Measurements from ENCODE around the gene GRAP2. TPM values are rescaled to one million over a fixed set of nuclear protein-coding genes. Genes with fewer than 3 reads are reported as not detected.

Gene GRAP2
- total and polyA plus RNA-seq, 5 donors, result 1.6 to 5.5 (median 3.2) TPM

GRCh38 chr22:39926753-39927152 is 25.9 kb downstream of the GRAP2 start:
- peaks cover 3% of the 10 kb centered on the region for H3K27me3 ChIP-seq (ENCODE audit: control insufficient read depth, insufficient read depth)
- 54% methylated on average over 5 of the region's 5 CpGs for WGBS

DNA sequence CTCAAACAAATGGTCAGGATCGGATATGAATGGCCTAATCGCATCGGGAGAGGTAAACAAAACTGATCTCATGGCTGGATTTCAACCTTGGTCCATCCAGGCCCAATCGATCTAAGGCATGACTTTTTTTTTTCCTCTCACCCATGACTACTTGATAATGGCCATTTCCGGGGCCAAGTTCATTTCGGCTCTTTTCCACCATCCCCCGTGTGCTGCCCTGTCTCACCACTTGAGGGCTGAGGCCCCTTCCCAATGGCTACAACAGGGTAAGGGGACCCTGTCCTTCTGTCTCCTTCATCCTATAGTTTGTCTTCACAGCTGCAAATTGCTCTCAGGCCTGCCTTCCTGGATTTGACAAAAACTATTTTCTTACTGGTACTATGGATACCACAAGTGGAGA is 26.7 kb downstream of the GRAP2 start:
- peaks cover 6% of the 10 kb centered on the region for H3K27me3 ChIP-seq (ENCODE audit: control insufficient read depth, insufficient read depth)
- H3K27ac ChIP-seq (ENCODE audit: low read length), result no peak overlapping the region
- no peaks in the 10 kb centered on the region for H3K9me3 ChIP-seq (ENCODE audit: control insufficient read depth, low read length)
- ATAC-seq, result no peak
- intact Hi-C loops (cut with DNase I), result no loop called here
- H3K4me1 ChIP-seq (ENCODE audit: control insufficient read depth, insufficient read depth, low read length), result no peaks in the 10 kb centered on the region
- 62% methylated on average over 7 of the region's 7 CpGs for WGBS
- DNase-seq, result no peak
- no peak overlapping the region for H3K4me3 ChIP-seq (ENCODE audit: low read length)

More at GRCh38 chr22:39926753-39927152, 25.9 kb downstream of the GRAP2 start:
- intact Hi-C loops (cut with DNase I), result no loop called here
- no peak for DNase-seq
- Histone ChIP-seq H3K4me3 (ENCODE audit: low read length) (no peak overlapping the region), H3K9me3 (ENCODE audit: control insufficient read depth, low read length) (no peaks in the 10 kb centered on the region), H3K4me1 (ENCODE audit: control insufficient read depth, insufficient read depth, low read length) (no peaks in the 10 kb centered on the region), H3K27ac (ENCODE audit: low read length) (no peak overlapping the region)
- no peak for ATAC-seq

- no peak for ATAC-seq
- peaks cover 8% of the 10 kb centered on the region for H3K27me3 ChIP-seq (ENCODE audit: control insufficient read depth, insufficient read depth)
- WGBS, result 74% methylated on average over 4 of the region's 4 CpGs
- H3K27ac ChIP-seq (ENCODE audit: low read length), result no peak overlapping the region
- intact Hi-C loops (cut with DNase I), result no loop called here
- no peak for DNase-seq
- no peaks in the 10 kb centered on the region for H3K9me3 ChIP-seq (ENCODE audit: control insufficient read depth, low read length)
- H3K4me3 ChIP-seq (ENCODE audit: low read length), result no peak overlapping the region
- no peaks in the 10 kb centered on the region for H3K4me1 ChIP-seq (ENCODE audit: control insufficient read depth, insufficient read depth, low read length)
Observed at GRCh38 chr22:39928536-39929520, 27.9 kb downstream of the GRAP2 start.

GRCh38 chr22:39931251-39931650 is 30.4 kb downstream of the GRAP2 start:
- WGBS, result 66% methylated on average over 2 of the region's 2 CpGs
- no peak for ATAC-seq
- Histone ChIP-seq H3K27me3 (ENCODE audit: control insufficient read depth, insufficient read depth) (peaks cover 8% of the 10 kb centered on the region), H3K9me3 (ENCODE audit: control insufficient read depth, low read length) (no peaks in the 10 kb centered on the region), H3K27ac (ENCODE audit: low read length) (no peak overlapping the region), H3K4me3 (ENCODE audit: low read length) (no peak overlapping the region), H3K4me1 (ENCODE audit: control insufficient read depth, insufficient read depth, low read length) (no peaks in the 10 kb centered on the region)
- DNase-seq, result no peak
- intact Hi-C loops (cut with DNase I), result loop anchor here in 1 of 4 donors (10.0 kb wide), 1 partner anchor 94 kb away; no protein-coding TSS in a partner anchor

GRCh38 chr22:39932166-39932565 is 31.3 kb downstream of the GRAP2 start:
- H3K27me3 ChIP-seq (ENCODE audit: control insufficient read depth, insufficient read depth), result peaks cover 8% of the 10 kb centered on the region
- intact Hi-C loops (cut with DNase I), result loop anchor here in 1 of 4 donors (10.0 kb wide), 1 partner anchor 93 kb away; no protein-coding TSS in a partner anchor
- no peak overlapping the region for H3K27ac ChIP-seq (ENCODE audit: low read length)
- ATAC-seq (no peak), DNase-seq (no peak)
- H3K4me3 ChIP-seq (ENCODE audit: low read length), result no peak overlapping the region
- H3K9me3 ChIP-seq (ENCODE audit: control insufficient read depth, low read length), result no peaks in the 10 kb centered on the region
- H3K4me1 ChIP-seq (ENCODE audit: control insufficient read depth, insufficient read depth, low read length), result no peaks in the 10 kb centered on the region
- WGBS, result 72% methylated on average over 2 of the region's 2 CpGs

DNA sequence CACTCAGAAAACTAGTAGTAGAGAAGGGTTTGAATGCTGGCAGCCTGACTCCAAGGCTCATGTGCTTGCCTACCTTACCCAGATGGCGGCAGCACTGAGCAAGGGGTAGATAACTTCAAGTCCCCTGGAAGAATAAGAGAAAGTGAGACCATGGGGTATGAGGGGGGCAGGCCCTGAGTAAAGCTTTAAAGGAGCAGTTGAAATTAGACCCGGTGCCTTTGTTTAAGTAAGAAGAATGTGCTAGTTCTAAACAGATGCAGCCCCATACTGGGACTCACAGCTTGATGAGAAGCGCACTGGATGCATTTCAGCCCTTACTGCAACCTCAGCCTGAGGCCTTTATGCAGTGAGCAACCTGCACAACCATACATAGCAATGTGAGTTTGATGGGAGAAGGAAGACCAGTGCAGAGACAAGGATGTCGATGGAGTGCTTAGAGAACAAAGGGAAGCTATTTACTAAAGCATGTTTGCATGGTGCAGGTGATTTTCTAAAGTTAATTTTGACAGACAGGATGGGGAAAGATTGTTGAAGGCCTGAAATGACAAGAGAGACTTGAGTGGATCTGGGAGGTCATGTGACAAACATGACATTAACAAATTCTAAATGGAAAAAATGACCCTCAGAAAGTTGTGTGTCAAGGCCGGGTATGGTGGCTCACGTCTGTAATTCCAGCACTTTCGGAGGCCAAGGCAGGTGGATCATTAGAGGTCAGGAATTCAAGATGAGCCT is 32.2 kb downstream of the GRAP2 start:
- Histone ChIP-seq H3K9me3 (ENCODE audit: control insufficient read depth, low read length) (no peaks in the 10 kb centered on the region), H3K27me3 (ENCODE audit: control insufficient read depth, insufficient read depth) (peaks cover 5% of the 10 kb centered on the region), H3K27ac (ENCODE audit: low read length) (no peak overlapping the region), H3K4me3 (ENCODE audit: low read length) (no peak overlapping the region), H3K4me1 (ENCODE audit: control insufficient read depth, insufficient read depth, low read length) (no peaks in the 10 kb centered on the region)
- ATAC-seq (no peak), DNase-seq (no peak)
- 71% methylated on average over 7 of the region's 7 CpGs for WGBS
- intact Hi-C loops (cut with DNase I), result loop anchor here in 1 of 4 donors (10.0 kb wide), 1 partner anchor 92 kb away; no protein-coding TSS in a partner anchor

GRCh38 chr22:39933741-39934140 is 32.9 kb downstream of the GRAP2 start:
- DNase-seq, result no peak
- Histone ChIP-seq H3K4me3 (ENCODE audit: low read length) (no peak overlapping the region), H3K27me3 (ENCODE audit: control insufficient read depth, insufficient read depth) (peaks cover 5% of the 10 kb centered on the region), H3K27ac (ENCODE audit: low read length) (no peak overlapping the region), H3K9me3 (ENCODE audit: control insufficient read depth, low read length) (no peaks in the 10 kb centered on the region), H3K4me1 (ENCODE audit: control insufficient read depth, insufficient read depth, low read length) (no peaks in the 10 kb centered on the region)
- WGBS, result 84% methylated on average over 8 of the region's 8 CpGs
- intact Hi-C loops (cut with DNase I), result loop anchor here in 1 of 4 donors (10.0 kb wide), 1 partner anchor 91 kb away; no protein-coding TSS in a partner anchor
- no peak for ATAC-seq

GRCh38 chr22:39935116-39935515 is 34.2 kb downstream of the GRAP2 start:
- 60% methylated on average over 4 of the region's 4 CpGs for WGBS
- H3K27me3 ChIP-seq (ENCODE audit: control insufficient read depth, insufficient read depth), result peaks cover 5% of the 10 kb centered on the region
- no peak for ATAC-seq
- H3K9me3 ChIP-seq (ENCODE audit: control insufficient read depth, low read length), result no peaks in the 10 kb centered on the region
- H3K4me1 ChIP-seq (ENCODE audit: control insufficient read depth, insufficient read depth, low read length), result no peaks in the 10 kb centered on the region
- no peak for DNase-seq
- no peak overlapping the region for H3K27ac ChIP-seq (ENCODE audit: low read length)
- intact Hi-C loops (cut with DNase I), result loop anchor here in 1 of 4 donors (10.0 kb wide), 1 partner anchor 90 kb away; no protein-coding TSS in a partner anchor
- no peak overlapping the region for H3K4me3 ChIP-seq (ENCODE audit: low read length)

DNA sequence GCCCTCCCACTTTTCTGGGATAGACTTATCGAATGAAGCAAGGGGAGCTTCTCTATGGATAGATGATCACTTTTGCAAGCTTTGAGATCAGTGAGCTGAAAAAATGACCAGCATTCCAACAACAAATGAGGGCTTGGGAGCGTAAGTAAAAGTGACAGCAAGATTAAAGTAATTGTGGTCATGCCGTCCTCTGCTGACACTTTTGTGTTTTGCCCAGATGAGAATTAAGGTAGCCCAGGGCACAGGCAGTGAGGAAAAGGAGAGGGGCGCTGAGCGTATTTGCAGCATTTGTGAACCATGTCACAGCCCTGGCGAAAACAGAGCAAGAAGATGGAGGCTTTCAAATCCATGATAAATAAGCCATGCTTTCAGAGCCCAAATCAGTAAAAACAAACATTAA is 34.7 kb downstream of the GRAP2 start:
- Histone ChIP-seq H3K4me3 (ENCODE audit: low read length) (no peak overlapping the region), H3K4me1 (ENCODE audit: control insufficient read depth, insufficient read depth, low read length) (no peaks in the 10 kb centered on the region), H3K27me3 (ENCODE audit: control insufficient read depth, insufficient read depth) (peaks cover 5% of the 10 kb centered on the region), H3K9me3 (ENCODE audit: control insufficient read depth, low read length) (no peaks in the 10 kb centered on the region), H3K27ac (ENCODE audit: low read length) (no peak overlapping the region)
- intact Hi-C loops (cut with DNase I), result loop anchor here in 1 of 4 donors (10.0 kb wide), 1 partner anchor 89 kb away; no protein-coding TSS in a partner anchor
- 58% methylated on average over 6 of the region's 6 CpGs for WGBS
- ATAC-seq (no peak), DNase-seq (no peak)

- H3K4me1 ChIP-seq (ENCODE audit: control insufficient read depth, insufficient read depth, low read length), result no peaks in the 10 kb centered on the region
- DNase-seq, result no peak
- 69% methylated on average over 6 of the region's 6 CpGs for WGBS
- no peak for ATAC-seq
- peaks cover 5% of the 10 kb centered on the region for H3K27me3 ChIP-seq (ENCODE audit: control insufficient read depth, insufficient read depth)
- no peak overlapping the region for H3K4me3 ChIP-seq (ENCODE audit: low read length)
- intact Hi-C loops (cut with DNase I), result loop anchor here in 1 of 4 donors (10.0 kb wide), 1 partner anchor 88 kb away; no protein-coding TSS in a partner anchor
- no peak overlapping the region for H3K27ac ChIP-seq (ENCODE audit: low read length)
- no peaks in the 10 kb centered on the region for H3K9me3 ChIP-seq (ENCODE audit: control insufficient read depth, low read length)
Observed at GRCh38 chr22:39936523-39937145, 35.8 kb downstream of the GRAP2 start.

Data from right cardiac atrium (tissue), 5 donors.